Tibial nerve (tissue), 4 donors: ENCODE data around the gene TMEM212.

Experiments
- CTCF ChIP-seq, 5 experiments: fragments of 200-600 bp in 3 of 5; fragments of 450-650 bp in 2 of 5; sonication (generic) in 3 of 5; IDR thresholded peaks; one replicate each; pipeline ENCODE4 v1.5.1; 2016 to 2019; ENCODE audit warnings: antibody characterized with exemption in 5 of 5, mild to moderate bottlenecking in 3 of 5, moderate library complexity in 2 of 5
- EP300 ChIP-seq, 2 donors: sonication (generic); formaldehyde crosslinking; IDR thresholded peaks; one replicate each; pipeline ENCODE4 v1.6.1; 2017; ENCODE audit warnings: antibody characterized with exemption in 2 of 2, mild to moderate bottlenecking in 1 of 2
- POLR2A ChIP-seq, 2 donors: fragments of 450-650 bp; IDR thresholded peaks; one replicate each; pipeline ENCODE4 v1.6.1; 2017; ENCODE audit warnings: antibody characterized with exemption in 2 of 2, mild to moderate bottlenecking in 2 of 2, moderate library complexity in 2 of 2

- TF ChIP-seq CTCF (IDR thresholded peaks at IDR 0.05) (no peak), POLR2A (IDR thresholded peaks at IDR 0.05) (no peak), EP300 (IDR thresholded peaks at IDR 0.05) (no peak)
Measured at GRCh38 chr3:171847133-171847532, 4.0 kb downstream of the TMEM212 start.
